ENCODE data around the gene C17orf78. TPM values are rescaled to one million over a fixed set of nuclear protein-coding genes. Genes with fewer than 3 reads are reported as not detected.

C17orf78 gene
- total and polyA plus RNA-seq, 2 of the 8 experiments (the other 6 are each of a cell fraction or from before 2014, with no cell fraction given), result not detected

- FAIRE-seq, result no peak
- Histone ChIP-seq H3K4me1 (replicated peaks in 1 of 4; ENCODE audit: control insufficient read depth in 3 of 4, insufficient read depth in 4 of 4, low read length in 3 of 4) (no peaks in the 10 kb centered on the region), H2BK15ac (ENCODE audit: low read length) (no peak overlapping the region), H3K27ac (ENCODE audit: low read depth, low read length) (no peak overlapping the region), H4K20me1 (replicated peaks in 1 of 2; ENCODE audit: control insufficient read depth in 1 of 2, insufficient read depth in 2 of 2, low read length in 2 of 2) (no peaks in the 10 kb centered on the region), H3K27me3 (replicated peaks in 1 of 4; ENCODE audit: control insufficient read depth in 3 of 4, extremely low read depth in 1 of 4, insufficient read depth in 3 of 4, low read length in 3 of 4) (no peaks in the 10 kb centered on the region), H2BK12ac (ENCODE audit: low read depth, low read length) (no peak overlapping the region), H3K79me1 (ENCODE audit: low read depth, low read length) (no peaks in the 10 kb centered on the region), H2BK20ac (ENCODE audit: low read length) (no peak overlapping the region), H2BK5ac (ENCODE audit: low read depth, low read length) (no peak overlapping the region), H3K4ac (replicated peaks; ENCODE audit: insufficient read length, low read depth, low read length) (no peak overlapping the region), H3K56ac (replicated peaks; ENCODE audit: insufficient read length, low read depth, low read length) (no peak overlapping the region), H2AK5ac (ENCODE audit: low read depth, low read length) (no peak overlapping the region), H4K5ac (ENCODE audit: insufficient read length, low read depth, low read length) (no peak overlapping the region), H3K9ac (replicated peaks in 1 of 4; ENCODE audit: extremely low read depth in 1 of 4, low read depth in 3 of 4, low read length in 3 of 4) (no peak overlapping the region), H3K79me2 (ENCODE audit: control insufficient read depth in 1 of 2, insufficient read depth in 2 of 2, low read length in 2 of 2) (no peaks in the 10 kb centered on the region), H3K23me2 (ENCODE audit: low read depth, low read length) (no peaks in the 10 kb centered on the region), H3K4me3 (ENCODE audit: extremely low read depth in 1 of 4, insufficient read depth in 2 of 4, low read depth in 3 of 4, low read length in 4 of 4) (no peak overlapping the region), H2BK120ac (replicated peaks; ENCODE audit: low read depth, low read length) (no peak overlapping the region), H4K8ac (ENCODE audit: extremely low read depth, insufficient read depth, low read length) (no peak overlapping the region), H3K18ac (ENCODE audit: extremely low read depth, low read length) (no peak overlapping the region), H4K91ac (replicated peaks; ENCODE audit: insufficient read length, low read length) (no peak overlapping the region), H3K36me3 (ENCODE audit: control insufficient read depth in 2 of 4, insufficient read depth in 4 of 4, low read length in 3 of 4) (peaks cover 0 to 21% (median 9%) of the 10 kb centered on the region in 4 experiments; a peak in 5 of 8 replicates), H3K23ac (ENCODE audit: insufficient read length) (no peak overlapping the region), H3K14ac (ENCODE audit: insufficient read length) (no peak overlapping the region), H3K4me2 (ENCODE audit: insufficient read depth in 1 of 2, low read depth in 2 of 2, low read length in 2 of 2) (no peak overlapping the region), H3K9me3 (ENCODE audit: insufficient read depth in 2 of 2, low read depth in 1 of 2, low read length in 1 of 2) (no peaks in the 10 kb centered on the region), H2AFZ (ENCODE audit: low read length) (no peak overlapping the region)
- ChIA-PET POLR2A (ENCODE audit: partially characterized antibody) (interaction anchor here (0.7 to 1.2 kb wide), 4 partner anchors 9 to 16 kb away, joined by 3 to 5 read pairs (median 3); partner anchors contain the start of genes ACACA and TADA2A), CTCF (ENCODE audit: partially characterized antibody) (interaction anchor here (0.7 to 6.8 kb wide), 8 partner anchors 9 to 147 kb away, joined by 3 to 55 read pairs (median 3); no protein-coding TSS in a partner anchor)
- no peak for DNase-seq (ENCODE audit: low read depth in 1 of 2, low spot score in 2 of 2)
- TF ChIP-seq, protein P1, sequence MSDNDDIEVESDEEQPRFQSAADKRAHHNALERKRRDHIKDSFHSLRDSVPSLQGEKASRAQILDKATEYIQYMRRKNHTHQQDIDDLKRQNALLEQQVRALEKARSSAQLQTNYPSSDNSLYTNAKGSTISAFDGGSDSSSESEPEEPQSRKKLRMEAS (IDR thresholded peaks at IDR 0.05), result no peak
- no peak for TF ChIP-seq SIN3A (conservative IDR thresholded peaks at IDR 0.05 in 1 of 2, IDR thresholded peaks at IDR 0.05 in 1 of 2; ENCODE audit: low read depth in 1 of 2, low read length in 2 of 2)
- no peak for TF ChIP-seq HDAC6 (IDR thresholded peaks at IDR 0.05; ENCODE audit: low read depth, low read length)
- TF ChIP-seq, protein P2, sequence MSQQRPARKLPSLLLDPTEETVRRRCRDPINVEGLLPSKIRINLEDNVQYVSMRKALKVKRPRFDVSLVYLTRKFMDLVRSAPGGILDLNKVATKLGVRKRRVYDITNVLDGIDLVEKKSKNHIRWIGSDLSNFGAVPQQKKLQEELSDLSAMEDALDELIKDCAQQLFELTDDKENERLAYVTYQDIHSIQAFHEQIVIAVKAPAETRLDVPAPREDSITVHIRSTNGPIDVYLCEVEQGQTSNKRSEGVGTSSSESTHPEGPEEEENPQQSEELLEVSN (IDR thresholded peaks at IDR 0.05), result no peak
- TF ChIP-seq RAD21 (IDR thresholded peaks at IDR 0.05 in 1 of 2, conservative IDR thresholded peaks at IDR 0.05 in 1 of 2; ENCODE audit: low read depth in 2 of 2, low read length in 2 of 2), result no peak
- no peak for TF ChIP-seq TEAD4 (IDR thresholded peaks at IDR 0.05; ENCODE audit: low read depth, low read length)
- TF ChIP-seq ATF3 (IDR thresholded peaks at IDR 0.05; ENCODE audit: insufficient read depth, low read depth, low read length), result no peak
- no peak for TF ChIP-seq ASH2L (IDR thresholded peaks at IDR 0.05; ENCODE audit: low read length)
- 92% methylated on average over 4 of the region's 4 CpGs; no CpG with 5 or more reads in 1 of the 2 experiments for WGBS, 2 experiments (ENCODE audit: extremely low coverage in 1 of 2, insufficient coverage in 1 of 2, insufficient read length in 1 of 2, insufficient replicate concordance in 2 of 2, low coverage in 1 of 2, low lambda C conversion rate in 2 of 2, missing lambda C conversion rate in 1 of 2)
These were observed 47.3 kb downstream of the C17orf78 start for GRCh38 chr17:37422971-37423625.

All from H1 (cell line).